Measurements from ENCODE around the gene ARID1B.
A peak's percentile ranks its signal among the peaks of the same experiment; 100 is the strongest.

The ARID1B gene

DNA sequence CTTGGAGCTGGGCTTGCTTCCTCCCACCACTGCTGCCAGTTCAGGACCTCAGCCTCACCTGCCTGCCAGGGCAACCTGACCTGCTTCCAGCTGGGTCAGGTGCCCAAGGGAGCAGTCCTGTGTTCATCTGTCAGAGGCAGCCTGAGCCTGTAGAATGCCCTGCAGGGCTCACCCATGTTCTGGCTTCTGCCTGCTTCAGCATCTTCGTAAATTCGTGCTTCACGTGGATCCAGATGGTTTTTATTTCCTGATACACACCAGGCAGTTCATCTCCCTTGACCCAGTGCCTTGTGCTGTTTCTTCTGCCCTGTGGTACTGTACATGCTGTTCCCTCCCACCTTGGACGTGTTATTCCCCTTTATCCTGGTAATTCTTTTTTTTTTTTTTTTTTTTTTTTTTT, 50.2 kb downstream of the ARID1B start:
- no peak for ATAC-seq

DNA sequence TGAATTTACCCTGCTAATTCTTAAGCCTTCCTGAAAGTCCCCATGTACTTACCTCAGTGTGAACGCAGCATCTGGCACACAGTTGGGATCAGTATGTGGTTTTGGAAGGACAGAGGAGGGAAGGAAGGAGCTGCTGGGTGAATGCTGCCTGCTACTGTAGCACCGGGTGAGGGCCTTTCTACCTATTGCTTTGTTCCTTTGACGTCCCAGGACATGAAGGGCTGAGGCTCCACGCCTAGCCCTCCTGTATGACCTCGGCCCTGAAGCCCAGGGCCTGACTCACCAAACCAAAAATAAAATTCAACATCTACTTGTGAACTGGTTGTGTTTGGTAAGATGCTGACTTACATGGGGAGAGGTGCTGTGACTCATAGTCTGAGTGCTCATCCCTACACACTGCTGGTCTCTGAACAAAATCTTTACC, 51.1 kb downstream of the ARID1B start:
- ATAC-seq, result peak; percentile 87 to 97

DNA sequence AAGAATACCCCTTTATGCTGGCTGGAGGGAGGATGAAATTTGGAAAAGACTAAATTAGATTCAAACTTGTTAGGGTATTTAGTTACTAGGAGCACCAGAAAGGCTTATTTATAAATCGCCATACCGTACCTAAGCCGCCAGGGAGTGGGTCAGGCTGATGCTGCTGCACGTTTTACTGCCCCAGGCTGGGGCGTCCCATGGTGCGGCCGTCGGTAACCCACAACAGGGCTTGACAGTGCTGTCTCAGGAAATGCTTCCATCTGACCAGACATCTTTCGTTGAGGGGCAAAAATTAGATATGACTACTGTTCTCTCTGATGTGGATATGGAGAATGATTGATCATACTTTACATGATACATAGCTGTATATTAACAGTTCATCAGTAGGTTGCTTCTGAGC, 52.9 kb downstream of the ARID1B start:
- no peak for ATAC-seq

DNA sequence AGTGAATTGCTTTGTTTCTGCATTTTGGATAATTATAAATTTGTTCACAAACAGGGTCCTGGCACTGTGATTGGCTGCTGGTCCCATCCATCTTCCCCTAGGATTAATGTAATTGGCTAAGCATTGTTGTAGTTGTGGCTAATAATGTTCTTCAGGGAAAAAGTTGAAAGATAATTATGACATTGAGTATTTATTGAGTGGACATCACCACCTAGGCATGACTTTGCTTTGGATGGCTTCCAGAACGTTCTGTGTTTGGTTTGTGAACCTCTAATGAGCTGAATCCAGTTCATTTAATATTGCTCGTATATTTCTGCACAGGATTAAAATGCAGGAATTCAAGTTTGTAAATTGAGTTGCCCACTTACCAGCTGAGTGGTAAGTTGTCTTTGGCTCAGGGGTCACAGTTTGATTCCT, 55.1 kb downstream of the ARID1B start:
- ATAC-seq, result no peak

DNA sequence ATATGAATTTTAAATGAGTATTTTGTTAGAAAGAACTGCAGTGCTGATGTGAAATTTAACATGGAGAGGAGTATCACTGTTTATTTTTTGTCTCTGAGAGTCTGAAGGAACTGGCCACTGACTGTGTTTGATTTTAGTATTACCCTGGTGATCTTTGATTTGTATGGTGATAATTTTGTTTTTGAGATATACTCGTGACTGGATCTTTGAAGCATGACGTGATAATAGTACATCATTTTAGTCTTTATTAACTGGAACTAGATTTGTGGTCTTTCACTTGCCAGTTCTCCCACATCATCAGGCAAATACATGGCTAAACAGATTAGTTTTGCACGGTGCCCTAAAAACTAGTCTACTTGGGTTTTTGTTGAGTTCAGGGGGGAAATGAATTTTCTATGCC, 55.5 kb downstream of the ARID1B start:
- no peak for ATAC-seq

DNA sequence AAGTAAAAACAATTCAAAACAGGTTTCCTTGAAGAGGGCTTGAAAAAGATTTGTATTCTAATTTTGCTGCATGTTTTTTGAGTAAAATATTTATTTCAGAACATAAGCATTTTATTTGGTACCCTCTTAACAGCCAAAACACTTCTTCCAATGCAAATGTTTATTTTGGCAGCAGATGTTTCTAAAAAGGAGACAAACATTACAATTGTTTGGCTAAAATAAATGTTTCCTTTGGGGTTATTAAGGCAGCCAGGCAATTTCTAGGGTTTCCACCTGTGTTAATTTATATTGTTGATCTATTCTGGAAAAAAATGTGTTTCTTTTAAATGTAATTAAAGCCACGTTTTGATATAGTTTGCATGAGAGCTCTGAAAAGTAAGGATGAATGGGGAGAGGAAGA, 56.6 kb downstream of the ARID1B start:
- no peak for ATAC-seq

DNA sequence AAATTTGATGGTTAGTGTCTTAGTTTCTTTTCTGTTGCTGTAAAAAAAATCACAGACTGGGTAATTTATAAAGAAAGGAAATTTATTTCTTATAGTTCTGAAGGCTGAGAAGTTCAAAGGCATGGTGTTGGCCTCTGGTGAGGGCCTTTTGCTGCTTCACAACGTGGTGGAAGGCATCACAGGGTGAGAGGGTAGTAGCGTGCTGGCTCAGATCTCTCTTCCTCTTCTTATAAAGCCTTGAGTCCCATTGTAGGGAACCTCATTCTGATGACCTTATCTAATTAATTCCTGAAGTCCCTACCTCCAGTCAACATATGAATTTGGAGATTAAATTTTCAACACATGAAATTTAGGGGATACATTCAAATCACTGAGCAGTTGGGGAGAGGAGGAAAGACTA, 62.0 kb downstream of the ARID1B start:
- ATAC-seq, result no peak

DNA sequence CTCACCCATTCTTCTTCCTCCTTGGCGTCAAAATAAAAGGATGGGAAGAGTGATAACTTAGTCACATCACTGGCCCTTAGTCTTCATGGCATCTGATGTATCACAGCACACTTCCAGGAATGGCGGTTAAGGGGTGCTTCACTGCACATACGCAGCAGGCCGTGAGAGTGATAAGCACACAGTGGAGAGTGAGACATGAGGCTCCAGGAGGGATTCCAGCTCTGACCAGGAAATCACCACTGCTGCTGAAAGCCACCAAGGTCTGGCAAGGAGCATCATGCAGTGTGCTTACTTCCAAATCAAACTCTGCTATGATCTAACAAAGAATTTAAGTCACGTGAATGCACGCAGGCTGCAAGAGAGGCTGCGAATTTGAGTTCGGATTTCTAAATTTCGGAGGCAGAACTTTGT, 62.4 kb downstream of the ARID1B start:
- ATAC-seq, result no peak

DNA sequence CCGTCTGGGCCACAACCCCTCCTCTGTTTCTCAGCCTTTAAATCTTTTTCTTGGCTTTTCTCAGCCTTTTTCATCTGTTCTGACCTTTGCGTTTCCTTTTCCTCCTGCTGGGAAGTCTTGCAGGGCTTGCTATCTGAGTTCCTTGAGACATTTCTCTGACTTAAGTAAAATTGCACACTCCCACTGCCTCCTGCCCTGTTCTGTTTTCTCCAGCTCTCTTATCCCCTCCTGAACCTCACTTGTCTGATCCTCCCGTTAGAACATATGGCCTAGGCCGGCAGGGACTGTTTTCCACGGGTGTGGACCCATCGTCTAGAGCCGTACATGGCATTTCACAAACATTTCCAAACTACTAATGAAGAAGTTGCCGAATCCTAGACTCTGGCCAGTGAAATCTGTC, 63.0 kb downstream of the ARID1B start:
- no peak for ATAC-seq

DNA sequence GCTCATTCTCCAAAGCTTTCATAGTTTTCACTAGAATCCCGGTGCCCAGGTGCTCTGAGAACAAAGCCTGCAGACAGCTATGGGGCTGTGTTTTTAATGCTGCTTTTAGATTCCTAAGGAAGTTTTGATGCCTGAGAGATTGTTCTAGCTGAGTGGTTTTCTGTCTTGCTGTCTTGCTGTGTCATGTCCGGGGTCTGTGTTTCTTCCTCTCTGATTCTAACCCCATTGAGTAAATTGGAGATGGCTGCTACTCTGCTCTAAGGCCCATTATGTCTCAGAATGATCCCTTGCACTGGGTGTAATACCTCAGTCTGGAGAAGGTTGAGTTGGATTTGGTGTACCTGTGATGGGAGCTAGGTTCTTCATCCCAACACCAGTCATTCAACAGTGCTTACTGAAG, 63.4 kb downstream of the ARID1B start:
- ATAC-seq, result peak in 1 of 2 donors; percentile 43

DNA sequence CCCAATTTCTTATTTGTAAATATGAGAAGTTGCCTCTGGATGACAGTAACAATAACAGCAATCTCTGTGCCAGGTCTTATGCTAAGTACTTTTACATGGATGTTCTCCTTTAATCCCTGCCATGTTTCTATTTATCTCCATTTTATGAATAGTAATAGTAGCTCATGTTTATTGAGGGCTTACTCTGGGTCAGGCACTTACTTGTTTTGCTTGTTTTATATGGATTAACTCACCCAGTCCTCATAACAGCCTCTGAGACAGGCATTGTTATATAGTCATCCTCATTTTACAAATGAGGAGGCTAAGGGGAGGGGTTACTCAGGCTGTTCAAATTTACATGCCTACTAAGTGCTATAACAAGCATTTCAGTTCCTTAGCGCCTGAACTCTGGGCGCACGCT, 64.3 kb downstream of the ARID1B start:
- no peak for ATAC-seq

DNA sequence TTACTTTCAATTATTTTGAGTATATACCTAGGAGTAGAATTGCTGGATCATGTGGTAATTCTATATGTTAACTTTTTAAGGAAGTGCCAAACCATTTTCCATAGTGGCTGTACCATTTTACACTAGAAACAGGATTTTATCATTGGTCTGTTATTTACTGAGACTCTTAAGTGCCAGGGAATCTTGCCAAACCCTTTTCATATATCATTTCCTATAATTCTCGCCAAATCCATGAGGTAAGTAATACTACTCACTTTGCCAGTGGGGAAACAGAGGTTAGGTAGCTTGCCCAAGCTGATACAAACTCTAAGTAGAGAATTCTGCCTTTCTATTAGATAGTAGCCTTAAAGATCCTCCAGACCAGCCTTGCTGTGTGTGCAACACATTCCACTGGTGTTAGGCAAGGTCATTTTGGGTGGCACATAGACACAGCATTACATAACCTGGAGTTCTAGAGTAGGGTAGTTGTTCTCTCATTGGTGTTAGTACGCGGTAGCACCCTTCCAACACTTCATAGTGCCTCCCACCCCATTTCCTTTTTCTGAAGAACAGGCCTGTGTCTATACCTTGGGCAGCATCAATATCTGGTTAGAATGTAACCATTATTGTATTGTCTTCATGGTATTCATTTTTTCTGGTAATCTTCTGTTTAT, 65.5 kb downstream of the ARID1B start:
- ATAC-seq, result no peak

DNA sequence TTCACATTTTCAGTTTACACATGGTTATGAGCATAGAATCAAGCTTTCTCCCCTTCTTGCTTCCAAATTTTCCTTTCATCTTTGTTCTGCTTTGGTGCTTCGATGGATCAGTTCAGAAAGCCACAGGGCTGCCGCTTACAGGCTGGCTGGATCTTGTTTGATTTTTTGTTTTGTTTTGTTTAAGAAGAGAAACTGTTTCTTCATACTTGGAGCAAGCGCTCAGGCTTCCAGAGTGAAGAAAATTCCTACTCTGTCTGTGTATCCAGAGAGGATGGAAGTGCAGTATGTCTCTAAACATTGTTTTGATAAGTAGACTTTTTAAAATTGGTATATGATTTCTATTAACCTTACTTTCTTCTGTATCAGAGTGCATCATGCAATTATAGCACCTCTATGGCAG, 66.9 kb downstream of the ARID1B start:
- no peak for ATAC-seq

DNA sequence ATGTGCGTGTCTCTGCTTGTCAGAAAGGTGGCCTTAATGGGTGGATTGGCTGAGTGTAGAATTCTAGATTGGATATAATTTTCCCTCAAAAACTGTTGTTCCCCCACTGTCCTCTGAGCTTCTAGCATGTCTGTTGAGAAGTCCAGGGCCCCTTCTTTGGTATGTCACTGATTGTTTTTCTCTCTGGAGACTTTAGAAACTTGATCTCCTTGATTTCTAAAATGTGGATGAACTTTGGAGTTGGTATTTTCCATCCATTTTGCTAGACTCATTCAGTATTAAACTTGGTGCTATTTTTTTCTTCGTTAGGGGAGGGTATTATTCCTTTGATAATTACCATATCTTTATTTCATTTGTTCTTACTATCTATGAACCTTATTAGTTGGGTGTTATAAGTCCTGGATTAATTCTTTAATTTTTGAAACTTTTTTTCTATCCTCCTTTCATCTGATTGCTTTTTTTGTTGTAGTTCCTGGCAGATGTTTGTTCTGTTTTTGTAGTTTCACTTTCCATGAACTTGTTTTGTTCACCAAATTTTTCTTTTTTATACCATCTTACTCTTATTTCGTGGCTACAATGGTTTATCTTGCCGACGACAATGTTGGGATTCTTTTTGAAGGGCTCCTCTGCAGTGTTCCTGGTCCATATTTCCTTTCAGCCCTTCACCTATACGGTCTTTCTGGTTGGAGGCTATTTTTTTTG, 68.4 kb downstream of the ARID1B start:
- no peak for ATAC-seq

DNA sequence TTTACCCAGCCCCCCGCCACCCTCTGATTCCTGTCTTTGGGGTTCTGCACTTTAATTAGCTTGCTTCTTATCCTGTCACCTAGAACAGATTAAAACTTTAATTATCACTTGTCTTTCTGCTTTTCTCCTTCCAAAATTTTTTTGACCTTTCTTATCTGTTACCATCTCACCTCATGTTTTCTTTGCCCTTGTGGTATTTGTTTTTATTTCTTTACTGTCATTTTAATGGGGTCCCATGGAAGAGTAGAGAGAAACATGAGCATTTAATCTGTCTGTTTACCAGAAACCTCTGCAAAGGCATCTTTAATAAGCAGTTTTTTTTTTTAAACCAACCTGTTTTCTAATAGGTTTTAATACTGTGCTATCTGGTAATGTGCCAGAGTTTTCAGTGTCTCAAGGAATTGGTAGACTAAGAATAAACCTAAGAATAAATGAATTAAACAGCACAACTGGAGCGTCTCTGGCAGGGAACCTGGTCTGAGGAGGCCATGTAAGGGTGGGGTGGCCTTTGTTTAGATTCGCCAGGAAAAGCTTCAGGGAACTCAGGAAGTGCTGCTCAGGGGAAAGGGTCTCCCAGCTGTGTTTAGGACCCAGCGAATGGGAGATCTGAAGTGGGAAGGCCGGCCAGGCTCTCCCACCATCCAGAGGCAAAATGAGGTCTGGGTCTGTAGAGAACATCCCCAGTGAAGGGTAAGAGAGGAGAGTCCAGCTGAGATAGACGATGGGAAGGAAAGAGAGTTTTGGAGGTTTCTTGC, 69.8 kb downstream of the ARID1B start:
- ATAC-seq, result no peak

DNA sequence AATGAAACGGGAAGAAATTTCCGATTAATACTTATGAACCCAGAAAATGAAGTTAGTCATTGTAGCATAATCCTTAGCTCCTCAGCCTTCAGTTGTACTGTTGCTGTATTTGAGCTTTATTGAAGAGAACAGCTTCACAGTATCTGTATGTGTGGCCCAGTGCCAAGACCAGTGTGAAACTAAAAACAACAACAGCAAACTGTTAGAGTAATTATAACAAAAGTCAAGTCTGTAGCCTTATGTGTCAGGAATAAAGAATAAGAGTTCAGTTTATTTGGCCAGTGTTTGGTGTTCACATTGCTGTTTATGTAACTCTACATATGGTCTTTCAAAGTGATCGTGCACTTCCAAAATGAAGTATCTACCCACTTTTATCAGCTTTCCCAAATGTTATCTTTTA, 70.9 kb downstream of the ARID1B start:
- ATAC-seq, result no peak

DNA sequence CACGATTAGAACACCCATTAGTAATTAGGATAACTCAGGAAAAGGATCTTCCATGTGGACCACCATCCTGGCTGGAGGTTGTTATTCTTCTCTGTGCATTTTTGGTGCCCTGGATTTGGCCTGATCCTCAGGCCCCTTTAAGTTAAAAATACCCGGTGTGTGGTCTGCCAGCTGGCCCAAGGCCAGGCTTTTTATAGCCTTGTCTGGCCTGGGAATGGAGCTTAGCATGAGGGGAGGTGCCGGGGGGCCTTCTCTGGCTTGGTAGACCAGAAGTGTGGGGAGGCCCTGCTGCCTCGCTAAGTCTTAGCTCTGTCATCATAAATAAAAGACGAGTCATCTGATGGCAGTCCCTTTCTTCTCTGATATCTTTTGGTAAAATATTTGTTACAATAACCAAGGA, 71.4 kb downstream of the ARID1B start:
- ATAC-seq, result no peak

DNA sequence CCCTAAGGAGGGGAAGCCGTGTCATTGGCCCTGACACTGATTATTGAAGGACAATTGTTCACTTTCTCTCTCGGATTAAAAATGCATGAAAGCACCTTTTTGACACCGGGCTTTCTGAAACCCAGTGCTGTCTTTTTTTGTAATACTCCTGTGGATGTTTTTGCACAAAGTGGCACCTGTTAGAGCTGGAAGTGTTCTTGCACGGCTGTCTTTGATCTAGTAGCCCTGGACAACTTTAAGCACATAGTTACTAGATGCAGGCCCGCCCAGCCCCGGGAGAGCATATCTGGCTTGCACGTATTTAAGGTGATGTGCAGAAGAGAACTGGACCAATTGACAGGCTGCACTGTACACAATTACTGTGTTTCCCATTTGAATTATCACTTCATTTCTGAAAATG, 72.6 kb downstream of the ARID1B start:
- ATAC-seq, result no peak

DNA sequence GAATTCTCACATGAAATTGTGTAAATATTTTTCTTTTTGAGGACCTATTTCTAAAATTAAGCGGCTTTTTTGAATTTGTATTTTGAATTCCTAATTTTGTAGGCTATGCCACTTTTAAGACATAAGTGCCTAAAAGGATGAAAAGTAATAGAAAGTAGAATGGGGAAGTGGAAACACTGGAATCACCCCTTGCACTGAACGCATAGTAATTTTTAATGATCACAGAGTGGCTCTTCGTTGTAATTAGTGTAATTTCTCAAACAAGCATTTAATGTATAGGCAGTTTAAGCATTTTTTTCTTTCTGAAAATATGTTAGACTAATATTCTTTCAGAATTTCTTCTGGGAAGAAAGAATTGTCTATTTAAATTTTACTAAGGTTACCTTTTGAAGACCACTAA, 73.2 kb downstream of the ARID1B start:
- no peak for ATAC-seq

DNA sequence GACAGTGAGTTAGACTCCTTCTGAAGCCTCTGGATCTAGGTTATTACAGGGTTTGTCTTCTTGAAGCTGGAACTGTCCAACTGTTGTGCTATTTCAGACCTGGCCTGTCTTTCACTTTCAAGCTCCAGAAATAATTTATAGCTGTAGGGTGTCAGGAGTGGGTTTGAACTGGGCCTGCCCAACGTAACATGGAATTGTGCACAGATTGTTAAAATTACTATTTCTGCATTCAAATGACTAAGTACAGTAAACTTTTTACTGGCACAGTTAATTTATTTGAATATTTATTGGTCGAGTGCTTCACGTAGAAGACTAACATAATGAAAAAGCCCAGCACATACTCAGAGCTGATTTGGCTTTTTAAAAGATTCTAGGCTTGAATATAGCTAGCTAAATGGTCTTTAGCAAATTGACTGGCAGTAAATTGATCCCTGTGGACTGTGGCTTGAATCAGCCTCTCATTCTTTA, 74.3 kb downstream of the ARID1B start:
- no peak for ATAC-seq

DNA sequence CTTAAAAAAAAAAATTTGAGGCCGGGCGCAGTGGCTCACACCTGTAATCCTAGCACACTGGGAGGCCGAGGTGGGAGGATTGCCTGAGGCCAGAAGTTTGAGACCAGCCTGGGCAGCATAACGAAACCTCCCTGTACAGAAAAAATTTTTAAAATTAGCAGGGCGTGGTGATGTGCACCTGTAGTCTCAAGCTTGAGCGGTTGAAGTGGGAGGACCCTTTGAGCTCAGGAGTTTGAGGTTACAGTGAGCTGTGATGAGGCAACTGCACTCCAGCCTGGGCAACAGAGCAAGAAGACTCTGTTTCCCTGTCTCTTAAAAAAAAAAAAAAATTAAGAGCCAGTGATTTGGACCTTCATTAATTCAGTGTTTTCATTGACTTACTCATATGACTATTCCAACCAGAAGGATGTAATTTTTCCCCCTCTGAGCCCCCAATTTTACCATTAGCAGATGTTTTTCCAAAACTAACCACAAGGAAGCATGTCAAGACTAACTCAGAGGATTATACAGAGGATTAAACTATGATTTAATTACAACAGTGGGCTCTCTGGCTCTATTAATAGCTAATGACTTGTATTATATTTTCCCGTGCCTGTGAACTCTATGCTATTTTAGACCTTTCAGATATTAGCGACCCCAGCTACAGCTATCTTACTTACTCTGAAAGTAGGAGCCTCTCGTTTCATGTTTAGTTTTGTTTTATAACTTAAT, 75.1 kb downstream of the ARID1B start:
- no peak for ATAC-seq

DNA sequence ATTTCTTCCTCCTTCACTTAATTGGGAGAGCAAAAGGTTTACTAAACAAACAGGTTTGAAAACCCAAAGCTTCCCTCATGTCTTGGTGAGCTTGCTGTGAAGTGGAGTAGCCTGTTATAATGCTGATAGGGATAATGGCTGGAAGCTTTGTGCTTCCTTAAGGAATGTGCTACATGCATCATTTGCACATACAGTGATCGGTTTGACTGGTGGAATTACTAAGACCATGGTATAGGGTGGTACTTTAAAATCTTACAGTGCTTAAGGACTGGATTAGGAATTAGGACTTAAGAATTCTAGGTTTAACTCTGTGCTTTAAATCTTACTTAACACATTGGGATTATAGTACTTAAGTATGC, 75.7 kb downstream of the ARID1B start:
- no peak for ATAC-seq

DNA sequence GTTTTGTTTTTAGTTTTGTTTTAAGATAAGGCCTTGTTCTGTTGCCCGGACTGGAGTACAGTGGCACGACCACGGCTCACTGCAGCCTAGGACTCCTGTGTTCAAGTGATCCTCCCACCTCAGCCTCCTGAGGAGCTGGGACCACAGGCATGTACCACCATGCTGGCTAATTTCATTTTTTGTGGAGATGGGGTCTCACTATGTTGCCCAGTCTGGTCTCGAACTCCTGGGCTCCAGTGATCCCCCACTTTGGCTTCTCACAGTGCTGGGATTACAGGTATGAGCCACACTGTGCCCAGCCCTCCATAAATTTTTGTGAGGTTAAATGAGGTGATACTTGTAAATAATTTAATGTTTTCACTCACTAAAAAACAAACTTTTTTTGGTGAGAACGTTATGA, 76.6 kb downstream of the ARID1B start:
- no peak for ATAC-seq

Data from activated CD4-positive, CD25-positive, alpha-beta regulatory T cell treated with anti-CD3 and anti-CD28 coated beads, Interleukin-2, amount 50 U/mL, for 24 hours (primary cell).